HG02981 (cell line): ENCODE data around the gene CAPG.
"Not testable (repeated sequence)": the region's sequence is repeated elsewhere in the genome, so short reads cannot be mapped to it uniquely, and the experiment has no call there.

Experiments used
- ATAC-seq: cut with Tn5 transposase; IDR thresholded peaks from one replicate; pipeline ENCODE4 v1.9.1; 2021; ENCODE audit warnings: mild to moderate bottlenecking, moderate library complexity; ENCODE audit not compliant: unreplicated experiment

CAPG gene

DNA sequence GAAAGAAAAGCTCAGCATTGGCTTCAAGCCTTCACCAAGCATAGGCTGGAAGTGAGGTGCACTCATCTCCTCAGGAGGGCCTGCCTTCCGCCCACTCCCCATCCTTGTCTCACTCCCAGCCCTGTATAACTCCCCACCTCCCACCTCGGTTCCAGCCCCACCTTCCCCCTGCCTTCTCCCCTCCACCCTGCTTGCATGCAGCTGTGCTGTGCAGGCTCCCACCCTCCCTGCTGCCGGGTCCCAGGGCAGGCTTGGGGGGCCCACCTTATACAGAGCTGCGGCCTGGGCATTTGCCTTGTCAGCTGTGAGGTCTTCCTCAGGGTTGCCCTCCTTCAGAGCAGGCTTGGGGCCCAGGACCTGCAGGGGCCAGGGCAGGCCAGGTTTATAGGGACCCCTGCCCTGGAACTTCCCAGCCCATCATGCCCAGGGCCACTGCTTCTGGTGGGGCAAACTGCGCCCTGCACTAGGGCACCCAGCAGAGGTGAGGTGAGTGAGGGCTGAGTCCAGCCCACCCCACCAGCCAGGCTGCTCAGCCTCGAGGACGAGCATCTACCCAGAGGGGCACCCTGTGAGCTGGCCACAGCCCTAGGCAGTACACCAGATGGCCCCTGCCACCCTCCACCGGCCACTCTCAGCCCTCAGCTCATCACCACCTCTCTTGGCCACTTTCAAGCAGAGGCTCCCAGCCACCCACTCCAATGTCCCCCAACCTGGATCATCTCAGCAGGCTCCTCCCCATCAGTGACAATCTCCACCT is 11.6 kb downstream of the CAPG start:
- ATAC-seq: no peak

DNA sequence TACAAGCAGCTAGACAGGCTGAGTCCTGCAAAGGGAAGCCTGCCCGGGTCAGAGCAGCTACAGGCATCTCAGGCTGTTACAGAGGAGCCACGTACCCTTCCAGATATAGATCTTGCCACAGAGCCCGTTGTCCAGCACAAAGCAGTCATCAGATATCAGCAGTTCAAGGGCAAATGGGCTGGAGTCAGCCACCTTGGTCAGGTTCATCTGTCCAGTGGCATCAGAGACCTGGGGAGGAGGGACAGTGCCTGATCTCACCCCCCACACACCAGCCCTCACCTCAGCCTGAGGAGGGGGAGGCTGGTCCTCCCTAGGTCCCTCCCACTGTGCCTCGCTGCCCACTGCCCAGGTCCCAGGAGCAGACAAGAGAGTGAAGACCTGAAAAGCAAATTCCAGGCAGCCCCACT is 12.2 kb downstream of the CAPG start:
- ATAC-seq: no peak

DNA sequence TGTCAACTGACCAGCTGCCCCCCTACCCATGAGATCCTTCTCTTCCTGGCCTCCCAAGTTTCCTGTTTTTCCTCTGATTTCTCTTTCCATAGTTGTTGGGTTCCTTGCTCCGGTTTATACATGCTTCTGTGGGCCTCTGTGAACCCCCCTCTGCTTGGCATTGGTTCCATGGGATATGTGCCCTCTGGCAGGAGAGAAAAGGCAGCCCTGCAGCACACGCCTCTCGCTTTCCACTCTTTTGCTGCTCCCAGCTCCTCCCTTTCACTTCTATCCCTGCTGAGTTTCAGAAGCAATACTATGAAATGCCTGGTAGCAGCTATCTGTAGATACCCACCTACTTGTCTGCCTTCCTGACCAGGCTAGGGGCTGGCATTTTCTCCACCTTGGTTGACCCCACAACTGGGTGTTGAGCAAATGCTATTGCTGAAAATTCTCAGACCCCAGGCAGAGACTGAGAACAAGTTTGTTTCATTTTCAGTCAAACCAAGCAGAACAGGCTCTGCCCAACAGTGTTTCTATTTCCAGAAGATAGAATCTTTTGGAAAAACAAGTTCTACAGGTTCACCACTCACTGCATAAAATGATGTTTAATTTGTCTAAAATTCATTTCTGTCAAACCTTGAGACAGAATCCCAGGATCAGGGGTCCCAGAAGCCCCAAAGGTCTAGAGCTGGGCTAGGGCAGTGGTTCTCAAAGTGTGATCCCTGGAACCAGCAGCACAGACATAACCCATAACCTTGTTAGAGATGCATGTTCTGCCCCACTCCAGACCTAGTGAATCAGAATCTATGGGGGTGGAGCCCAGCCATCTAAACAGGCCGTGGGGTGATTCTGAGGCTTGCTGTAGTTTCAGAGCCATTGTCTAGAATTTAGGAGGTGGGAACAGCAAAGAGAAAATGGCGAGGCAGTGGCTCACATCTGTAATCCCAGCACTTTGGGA is 13.4 kb downstream of the CAPG start:
- ATAC-seq: no peak

DNA sequence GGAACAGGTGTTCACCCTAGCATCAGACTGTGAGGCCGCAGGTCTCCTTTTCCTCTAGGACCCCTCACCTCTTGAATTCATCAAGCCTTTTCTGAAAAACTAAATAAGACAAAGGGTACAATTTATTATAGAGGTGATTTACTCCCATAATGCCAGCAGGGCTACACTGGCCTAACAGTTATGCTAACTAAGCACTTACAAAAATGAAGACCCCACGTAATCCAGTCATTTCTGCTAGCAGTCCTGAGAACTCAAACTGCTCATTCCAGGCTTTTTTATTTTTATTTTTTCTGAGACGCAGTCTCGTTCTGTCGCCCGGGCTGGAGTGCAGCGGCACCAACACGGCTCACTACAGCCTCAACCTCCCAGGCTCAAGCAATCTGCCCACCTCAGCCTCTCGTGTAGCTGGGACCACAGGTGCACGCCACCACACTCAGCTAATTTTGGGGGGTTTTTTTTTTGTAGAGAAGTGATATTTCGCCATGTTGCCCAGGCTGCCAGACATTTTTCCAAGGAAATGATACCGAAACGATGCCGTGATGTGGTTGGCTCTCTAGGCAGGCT is 14.2 kb downstream of the CAPG start:
- ATAC-seq: no peak

DNA sequence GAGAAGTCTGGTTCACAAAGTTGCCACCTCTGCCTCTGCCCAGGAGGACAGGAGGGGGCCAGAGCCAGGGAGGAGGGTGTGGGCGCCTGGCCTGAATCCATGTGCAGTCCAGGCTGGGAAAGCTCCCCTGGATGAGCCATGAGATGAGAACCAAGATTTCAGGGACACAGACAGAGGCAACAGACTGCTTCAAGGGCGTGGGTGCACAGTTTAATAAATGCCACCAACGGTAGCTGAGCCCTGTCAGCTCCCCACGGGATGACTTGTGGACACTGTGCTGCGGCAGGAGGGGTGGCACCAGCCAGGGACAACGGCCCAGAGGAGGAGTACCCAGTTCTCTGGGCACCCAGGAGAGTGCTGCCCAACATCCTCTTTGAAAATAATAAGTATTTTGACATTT is 15.2 kb downstream of the CAPG start:
- no peak for ATAC-seq

DNA sequence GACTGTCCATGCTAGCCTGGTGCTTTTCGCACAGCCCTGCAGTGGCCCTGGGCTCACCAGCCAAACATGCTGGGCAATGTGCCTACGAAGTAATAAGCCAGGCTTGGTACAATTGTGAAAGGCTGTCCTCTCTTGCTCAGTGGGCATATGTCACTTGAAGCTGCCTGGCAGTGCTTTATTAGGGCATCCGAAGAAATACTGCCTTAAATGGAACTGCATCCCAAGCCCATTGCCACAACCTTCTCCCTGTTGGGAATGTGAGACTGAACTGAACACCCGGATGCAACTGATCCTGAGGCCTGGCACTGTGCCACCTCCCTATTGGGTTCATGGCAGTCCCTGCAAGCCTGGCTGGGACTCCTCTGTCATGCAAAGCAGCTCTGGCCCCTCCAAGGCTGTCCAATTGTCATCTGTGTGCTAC is 15.9 kb downstream of the CAPG start:
- no peak for ATAC-seq

DNA sequence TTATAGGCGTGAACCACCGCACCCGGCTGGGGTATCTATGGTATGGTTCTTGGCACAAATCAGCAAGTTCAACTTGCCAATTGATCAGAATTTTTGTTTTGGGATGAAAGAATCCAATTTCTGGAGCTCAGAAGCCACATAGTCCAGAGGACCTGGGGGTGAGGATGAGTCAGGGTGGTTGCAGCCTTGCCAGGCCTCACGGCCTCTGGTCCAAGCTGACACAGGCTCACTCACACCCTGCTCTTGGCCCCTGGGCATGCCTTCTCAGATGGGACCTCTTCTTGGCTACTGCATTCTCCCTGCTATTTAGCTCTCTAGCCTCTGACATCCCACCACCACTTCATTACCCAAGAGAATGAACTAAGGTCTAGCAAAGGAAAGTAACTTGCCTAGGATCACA is 16.3 kb downstream of the CAPG start:
- no peak for ATAC-seq

DNA sequence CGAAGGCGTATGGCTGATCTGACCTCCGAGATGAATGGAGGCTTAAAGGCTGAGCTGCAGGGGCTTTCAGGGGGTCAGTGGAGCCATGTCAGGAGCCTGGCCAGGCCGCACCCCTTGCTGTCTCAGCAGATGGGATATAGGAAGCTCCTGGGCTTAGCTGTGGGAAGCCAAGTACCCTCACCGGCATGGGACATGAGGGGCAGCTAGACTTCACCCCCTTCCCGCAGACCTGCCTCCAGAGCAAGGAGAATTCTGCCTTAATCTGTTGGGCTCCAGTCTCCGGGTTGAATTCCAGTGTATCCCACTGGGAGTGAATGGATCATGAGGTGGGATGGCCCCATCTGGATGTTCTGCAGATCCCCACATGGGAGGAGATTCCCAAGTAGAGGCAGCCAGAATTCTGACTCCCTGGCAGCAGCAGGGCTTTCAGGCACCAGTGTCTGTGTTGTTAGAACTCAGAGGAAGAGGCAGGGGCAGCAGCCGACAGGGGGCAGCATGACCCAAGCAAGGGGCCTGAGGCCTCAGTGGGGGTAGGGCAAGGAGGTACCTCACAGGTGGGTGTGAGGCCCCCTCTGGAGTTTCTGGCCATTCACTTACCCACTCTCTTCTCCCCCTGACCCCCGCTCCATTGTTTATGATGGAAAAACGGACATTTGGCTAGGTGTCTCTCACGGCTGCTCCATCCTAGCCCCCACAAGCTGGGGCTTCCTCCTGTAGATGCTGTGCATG is 19.1 kb downstream of the CAPG start:
- ATAC-seq: no peak

DNA sequence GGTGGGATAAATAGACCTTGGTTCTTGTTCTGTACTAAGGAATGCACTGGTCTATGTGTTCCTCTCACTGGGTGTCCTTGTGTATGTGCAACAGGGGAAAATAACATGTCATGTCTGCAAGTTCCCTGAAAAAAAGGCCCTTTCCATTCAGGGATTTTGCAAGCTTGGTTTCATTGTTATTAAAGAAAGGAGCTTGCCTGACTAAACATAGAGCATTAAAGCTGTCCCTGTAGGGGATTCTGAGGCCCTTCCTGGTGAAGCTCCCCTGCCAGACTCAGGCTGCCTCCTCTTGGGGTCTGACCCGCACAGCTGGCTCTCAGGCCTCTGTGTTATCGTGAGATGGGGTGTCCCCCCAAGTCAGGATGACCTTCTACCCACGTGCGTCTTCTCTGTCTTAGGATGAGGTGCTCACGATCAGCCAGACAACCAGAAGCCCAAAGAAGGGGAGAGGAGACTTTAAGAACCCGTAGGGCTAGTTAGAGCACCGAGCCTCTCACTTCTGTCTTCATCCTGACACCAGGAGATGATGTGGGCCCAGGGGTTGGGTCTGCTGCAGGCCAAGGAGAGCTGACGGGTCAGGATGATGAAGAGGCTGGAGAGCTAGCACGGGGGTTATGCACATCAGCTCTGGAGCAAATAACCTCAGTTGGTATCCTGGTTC is 21.2 kb downstream of the CAPG start:
- no peak for ATAC-seq

DNA sequence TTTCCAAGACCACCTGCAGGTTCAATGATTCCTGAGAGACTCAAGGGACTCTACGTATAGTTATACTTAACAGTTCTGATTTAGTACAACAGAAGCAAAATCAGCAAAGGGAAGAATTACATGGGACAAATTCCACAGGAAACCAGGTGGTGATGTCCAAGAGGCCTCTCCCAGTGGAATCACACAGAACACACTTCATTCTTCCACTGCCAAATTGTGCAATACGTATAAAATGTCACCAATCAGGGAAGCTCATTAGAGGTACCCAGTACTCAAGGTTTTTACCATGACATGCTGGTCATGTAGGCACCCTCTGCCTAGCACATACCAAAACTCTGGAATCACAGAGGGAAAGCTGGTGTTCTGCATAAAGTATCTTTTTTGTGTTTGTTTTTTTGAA is 22.4 kb downstream of the CAPG start:
- no peak for ATAC-seq

DNA sequence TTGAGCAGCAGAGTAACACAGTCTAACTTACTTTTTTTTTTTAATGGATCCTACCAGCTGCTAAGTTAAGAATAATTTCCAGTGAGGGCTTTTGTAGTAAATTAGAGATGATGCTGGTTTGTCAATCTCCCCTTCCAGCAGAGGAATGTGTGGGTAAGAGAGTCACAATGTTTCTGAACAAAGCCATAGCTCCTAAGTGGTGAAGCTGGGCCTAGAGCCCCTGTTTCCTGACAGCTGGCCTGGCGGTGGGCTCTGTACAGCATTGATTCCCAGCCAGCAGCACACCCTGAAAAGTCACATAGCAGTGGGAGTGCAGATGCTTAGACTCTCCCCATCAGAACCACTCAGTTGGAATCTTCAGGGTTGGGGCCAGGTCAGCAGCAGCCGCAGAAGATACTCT is 24.4 kb downstream of the CAPG start:
- ATAC-seq: no peak

DNA sequence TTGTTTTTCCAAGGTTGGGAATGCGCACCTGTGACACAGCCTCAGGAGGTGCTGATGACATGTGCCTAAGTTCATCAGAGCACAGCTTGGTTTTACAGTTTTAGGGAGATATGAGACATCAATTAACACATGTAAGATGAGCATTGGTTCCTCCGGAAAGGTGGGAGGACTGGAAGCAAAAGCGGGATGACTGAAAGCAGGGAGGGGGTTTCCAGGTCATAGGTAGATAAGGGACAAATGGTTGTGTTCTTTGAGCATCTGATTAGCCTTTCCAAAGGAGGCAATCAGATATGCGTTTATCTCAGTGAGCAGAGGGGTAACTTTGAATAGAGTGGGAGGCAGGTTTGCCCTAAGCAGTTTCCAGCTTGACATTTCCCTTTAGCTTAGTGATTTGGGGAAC is 26.3 kb downstream of the CAPG start:
- ATAC-seq: no peak

DNA sequence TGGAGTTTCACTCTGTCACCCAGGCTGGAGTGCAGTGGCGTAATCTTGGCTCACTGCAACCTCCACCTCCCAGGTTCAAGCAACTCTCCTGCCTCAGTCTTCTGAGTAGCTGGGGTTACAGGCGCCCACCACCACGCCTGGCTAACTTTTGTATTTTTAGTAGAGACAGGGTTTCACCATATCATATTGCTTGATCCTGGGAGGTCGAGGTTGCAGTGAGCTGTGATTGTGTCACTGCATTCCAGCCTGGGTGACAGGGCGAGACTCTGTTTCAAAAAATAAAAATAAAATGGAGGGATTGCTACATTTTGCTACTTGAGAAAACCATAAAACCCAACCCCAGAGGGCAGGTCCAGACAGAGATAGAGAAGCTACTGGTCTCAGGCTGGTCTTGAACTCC is 27.0 kb downstream of the CAPG start:
- ATAC-seq: not testable (repeated sequence)

DNA sequence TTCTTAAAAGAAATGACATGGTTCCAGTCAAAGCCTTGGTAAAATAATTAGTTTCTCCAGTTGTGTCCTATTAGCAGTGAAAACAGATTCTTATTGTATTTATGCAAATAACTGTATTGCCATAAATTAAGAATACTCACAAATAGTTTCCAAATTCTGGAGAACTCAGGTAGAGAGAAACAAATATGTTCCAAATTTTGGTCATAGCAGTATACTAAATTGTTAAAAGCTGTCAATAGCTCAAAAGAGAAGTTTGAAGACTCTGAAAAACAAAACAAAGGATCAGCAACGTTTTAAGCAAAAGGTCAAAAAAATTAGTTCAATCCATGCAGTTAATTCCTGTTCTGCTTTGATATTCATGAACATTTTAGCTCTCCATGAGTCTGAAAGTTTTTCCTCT is 30.1 kb downstream of the CAPG start:
- no peak for ATAC-seq

DNA sequence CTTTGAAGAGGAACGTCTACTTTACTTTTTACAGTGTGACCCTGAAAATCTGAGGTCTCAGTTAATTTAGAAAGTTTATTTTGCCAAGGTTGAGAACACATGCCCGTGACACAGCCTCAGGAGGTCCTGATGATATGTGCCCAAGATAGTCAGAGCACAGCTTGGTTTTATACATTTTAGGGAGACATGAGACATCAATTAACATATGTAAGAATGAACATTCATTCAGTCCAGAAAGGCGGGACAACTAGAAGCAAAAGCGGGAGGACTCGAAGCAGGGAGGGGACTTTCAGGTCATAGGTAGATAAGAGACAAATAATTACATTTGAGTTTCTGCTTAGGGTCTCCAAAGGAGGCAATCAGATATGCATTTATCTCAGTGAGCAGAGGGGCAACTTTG is 31.9 kb downstream of the CAPG start:
- ATAC-seq: no peak

DNA sequence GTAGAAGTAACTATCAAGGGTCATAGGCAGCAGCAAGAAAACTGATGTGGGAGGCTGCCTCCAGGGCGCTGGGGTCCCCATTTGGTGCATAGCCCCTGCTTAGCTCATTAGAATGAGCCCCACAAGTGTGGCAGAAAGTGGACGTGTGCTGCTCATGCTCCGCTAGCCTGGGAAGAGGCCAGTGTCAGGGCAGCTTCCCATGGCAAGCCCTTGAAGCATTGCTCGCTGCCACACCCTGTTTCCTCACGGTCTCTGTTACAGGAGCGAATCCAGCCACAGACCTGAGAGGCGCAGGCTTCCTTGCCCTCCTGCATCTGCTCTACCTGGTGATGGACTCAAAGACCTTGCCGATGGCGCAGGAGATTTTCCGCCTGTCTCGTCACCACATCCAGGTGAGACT is 33.1 kb downstream of the CAPG start:
- ATAC-seq: no peak

DNA sequence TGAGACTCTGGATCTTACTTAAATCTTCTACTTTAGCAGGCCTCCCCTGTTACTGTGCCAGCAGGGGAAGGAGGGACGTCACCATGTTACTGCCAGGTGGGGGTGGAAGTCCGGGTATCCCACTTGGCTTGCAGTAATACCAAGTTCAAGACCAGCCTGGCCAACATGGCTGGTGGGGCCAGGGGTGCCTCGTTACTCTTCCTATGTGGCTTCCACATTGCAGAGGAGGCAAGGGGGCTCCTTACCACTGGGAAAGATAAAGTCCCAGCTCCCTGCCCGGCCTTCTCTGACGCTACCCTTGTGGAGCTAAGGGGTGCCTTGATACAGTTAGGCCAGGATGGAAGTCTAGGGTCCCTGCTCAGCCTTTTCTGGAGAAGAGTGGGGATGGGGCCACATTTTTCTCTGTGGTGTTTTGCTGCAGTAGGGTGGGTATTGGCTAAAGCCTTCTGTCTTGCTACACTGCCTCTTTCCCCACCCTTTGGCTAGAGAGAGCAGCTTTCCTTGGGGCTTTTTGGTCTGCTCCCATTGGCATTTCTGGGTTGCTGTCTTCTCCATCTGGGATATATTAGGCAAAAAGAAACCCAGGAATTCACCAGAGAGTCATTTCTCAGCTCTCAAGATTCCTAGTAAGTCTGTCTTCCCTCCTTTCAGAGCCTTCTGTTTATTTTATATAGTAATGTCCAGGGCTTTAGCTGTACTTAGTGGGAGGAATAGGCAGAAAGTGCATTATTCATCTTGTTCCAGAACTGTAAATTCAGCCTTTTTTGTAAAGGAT is 33.7 kb downstream of the CAPG start:
- no peak for ATAC-seq

DNA sequence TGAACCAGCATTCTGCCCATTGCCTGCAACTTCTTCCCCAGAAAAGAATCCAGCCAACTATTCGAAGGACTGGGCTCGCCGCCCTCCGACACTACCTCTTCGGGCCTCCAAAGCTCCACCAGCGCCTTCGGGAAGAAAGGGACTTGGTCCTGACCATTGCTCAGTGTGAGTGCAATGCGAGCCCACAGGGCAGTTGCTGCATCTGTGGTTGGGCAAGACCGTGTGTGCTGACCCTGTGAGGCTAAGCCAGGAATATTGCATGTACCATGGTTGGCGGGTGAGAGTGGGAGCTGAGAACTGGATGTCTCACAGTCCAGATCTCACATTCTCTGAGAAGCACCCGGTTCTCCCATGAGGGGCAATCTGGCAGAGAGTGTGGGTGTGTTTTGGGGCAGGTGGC is 39.1 kb downstream of the CAPG start:
- ATAC-seq: no peak

DNA sequence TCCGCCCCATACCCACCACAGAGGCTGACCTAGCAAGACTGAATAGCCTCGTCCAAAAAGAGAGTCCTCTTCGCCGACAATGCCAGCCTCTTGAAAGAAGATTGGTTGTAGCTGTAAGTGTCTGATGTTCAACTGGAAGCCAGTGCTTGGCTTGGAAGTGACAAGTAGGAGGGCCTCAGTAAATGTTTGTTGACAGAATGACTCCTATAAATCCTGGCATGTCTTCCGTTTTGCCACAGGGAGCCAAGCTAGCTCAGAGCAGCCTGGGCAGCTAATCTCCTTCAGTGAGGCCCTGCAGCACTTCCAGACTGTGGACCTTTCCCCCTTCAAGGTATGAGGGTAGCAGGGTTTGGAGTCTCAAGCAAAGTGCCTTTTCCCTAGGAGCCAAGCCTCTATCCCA is 40.7 kb downstream of the CAPG start:
- no peak for ATAC-seq

DNA sequence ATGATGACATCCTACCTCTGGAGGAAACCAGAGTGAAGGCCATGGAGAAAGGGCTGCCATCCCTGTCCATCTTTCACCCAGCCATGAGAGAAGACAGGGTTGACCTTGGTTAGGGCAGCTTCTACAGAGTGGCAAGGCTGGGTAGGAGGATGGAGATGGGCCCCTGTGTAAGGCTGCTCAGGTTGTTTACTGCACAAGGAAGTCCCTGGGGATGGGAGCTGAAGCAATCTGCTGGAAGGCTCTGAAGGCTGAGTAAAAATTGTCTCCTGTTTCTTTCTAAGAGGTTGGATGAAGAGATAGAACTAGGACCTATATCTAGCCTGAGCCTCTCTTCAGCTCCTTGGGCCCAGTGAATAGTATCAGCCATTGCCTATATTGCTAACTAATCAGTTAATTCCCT is 41.2 kb downstream of the CAPG start:
- no peak for ATAC-seq
